SK-N-SH treated with all-trans-retinoic acid at 6 μM for 48 hours (cell line): ENCODE measurements around the gene CRP.

Experiments used
- ATAC-seq: fragments of 200-7000 bp; cut with Tn5 transposase; 3 replicates; pipeline ENCODE4 v1.9.1; 2020; ENCODE audit warnings: mild to moderate bottlenecking, moderate library complexity
- ARNTL ChIP-seq: fragments of 450-650 bp; formaldehyde crosslinking; IDR thresholded peaks from 2 replicates; pipeline ENCODE4 v1.5.0; 2020; ENCODE audit warnings: low read depth, mild to moderate bottlenecking, moderate library complexity, borderline replicate concordance
- BACH2 ChIP-seq: fragments of 250-450 bp; sonication (Bioruptor Pico); IDR thresholded peaks from 2 replicates; pipeline ENCODE4 v1.9.0; 2021; ENCODE audit warnings: mild to moderate bottlenecking, borderline replicate concordance
- ESRRG ChIP-seq: fragments of 250-450 bp; sonication (Bioruptor Pico); IDR thresholded peaks from 2 replicates; pipeline ENCODE4 v1.6.1; 2021; ENCODE audit warnings: mild to moderate bottlenecking
- GLIS3 ChIP-seq: fragments of 250-450 bp; sonication (Bioruptor Pico); IDR thresholded peaks from 2 replicates; pipeline ENCODE4 v1.5.0; 2020; ENCODE audit warnings: mild to moderate bottlenecking, moderate library complexity
- ISL1 ChIP-seq: fragments of 250-450 bp; sonication (Bioruptor Pico); IDR thresholded peaks from 2 replicates; pipeline ENCODE4 v2.1.2; 2022; ENCODE audit warnings: mild to moderate bottlenecking, moderate library complexity
- OSR1 ChIP-seq: fragments of 250-450 bp; sonication (Bioruptor Pico); IDR thresholded peaks from 2 replicates; pipeline ENCODE4 v1.8.0; 2022; ENCODE audit warnings: moderate library complexity, mild to moderate bottlenecking, inconsistent platforms
- PPARA ChIP-seq: fragments of 250-450 bp; sonication (Bioruptor Pico); IDR thresholded peaks from 2 replicates; pipeline ENCODE4 v1.5.0; 2020; ENCODE audit warnings: mild to moderate bottlenecking, borderline replicate concordance
- RARB ChIP-seq: fragments of 250-450 bp; sonication (Bioruptor Pico); IDR thresholded peaks from 2 replicates; pipeline ENCODE4 v1.8.0; 2021; ENCODE audit warnings: mild to moderate bottlenecking, moderate library complexity
- TOX ChIP-seq: fragments of 250-450 bp; sonication (Bioruptor Pico); IDR thresholded peaks from 2 replicates; pipeline ENCODE4 v1.8.0; 2021; ENCODE audit warnings: mild to moderate bottlenecking, moderate library complexity, borderline replicate concordance
- ZFP3 ChIP-seq: fragments of 250-450 bp; sonication (Bioruptor Pico); IDR thresholded peaks from 2 replicates; pipeline ENCODE4 v1.5.0; 2020; ENCODE audit warnings: mild to moderate bottlenecking, moderate library complexity
- ZFP30 ChIP-seq: fragments of 450-650 bp; formaldehyde crosslinking; IDR thresholded peaks from 2 replicates; pipeline ENCODE4 v1.5.0; 2022; ENCODE audit warnings: mild to moderate bottlenecking, moderate library complexity
- ZNF565 ChIP-seq: fragments of 450-650 bp; formaldehyde crosslinking; conservative IDR thresholded peaks from 2 replicates; pipeline ENCODE4 v1.5.0; 2020; ENCODE audit warnings: low read depth, mild to moderate bottlenecking, moderate library complexity
- ZNF70 ChIP-seq: fragments of 450-650 bp; formaldehyde crosslinking; IDR thresholded peaks from 2 replicates; pipeline ENCODE4 v1.5.0; 2020; ENCODE audit warnings: mild to moderate bottlenecking, moderate library complexity
- ZNF8 ChIP-seq: fragments of 450-650 bp; formaldehyde crosslinking; IDR thresholded peaks from 2 replicates; pipeline ENCODE4 v1.5.0; 2020; ENCODE audit warnings: mild to moderate bottlenecking, moderate library complexity
- TF ChIP-seq, protein P1 (sequence below): fragments of 250-450 bp; sonication (Bioruptor Pico); IDR thresholded peaks from 2 replicates; pipeline ENCODE4 v1.5.1; 2021; ENCODE audit warnings: mild to moderate bottlenecking, moderate library complexity
- TF ChIP-seq, protein P2 (sequence below): fragments of 250-450 bp; sonication (Bioruptor Pico); IDR thresholded peaks from 2 replicates; pipeline ENCODE4 v1.8.0; 2021; ENCODE audit warnings: low read depth, mild to moderate bottlenecking, moderate library complexity, borderline replicate concordance
- TF ChIP-seq, protein P3 (sequence below): fragments of 250-450 bp; sonication (Bioruptor Pico); IDR thresholded peaks from 2 replicates; pipeline ENCODE4 v1.8.0; 2020; ENCODE audit warnings: mild to moderate bottlenecking, moderate library complexity, borderline replicate concordance
- TF ChIP-seq, protein P4 (sequence below): fragments of 250-450 bp; sonication (Bioruptor Pico); IDR thresholded peaks from 2 replicates; pipeline ENCODE4 v1.5.0; 2020; ENCODE audit warnings: mild to moderate bottlenecking, moderate library complexity

Gene CRP

DNA sequence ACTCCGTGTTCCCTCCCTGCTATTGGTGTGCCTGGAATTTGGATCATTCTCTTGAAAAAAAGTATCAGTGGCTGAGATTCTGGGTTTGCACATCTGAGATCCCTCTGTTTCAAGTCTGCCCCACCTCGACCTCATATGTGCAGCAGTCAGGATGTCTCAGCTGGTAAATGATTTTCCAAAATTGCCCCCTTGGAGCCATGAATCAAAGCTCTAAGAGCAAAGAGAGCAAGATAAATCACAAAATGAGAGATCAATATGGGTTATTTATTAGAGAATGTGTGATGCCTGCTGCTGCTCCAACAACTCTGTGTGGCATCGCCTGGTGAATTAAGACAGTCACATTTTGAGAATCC, 8.5 kb downstream of the CRP start:
- TF ChIP-seq PPARA: no peak
- TF ChIP-seq, protein P1, sequence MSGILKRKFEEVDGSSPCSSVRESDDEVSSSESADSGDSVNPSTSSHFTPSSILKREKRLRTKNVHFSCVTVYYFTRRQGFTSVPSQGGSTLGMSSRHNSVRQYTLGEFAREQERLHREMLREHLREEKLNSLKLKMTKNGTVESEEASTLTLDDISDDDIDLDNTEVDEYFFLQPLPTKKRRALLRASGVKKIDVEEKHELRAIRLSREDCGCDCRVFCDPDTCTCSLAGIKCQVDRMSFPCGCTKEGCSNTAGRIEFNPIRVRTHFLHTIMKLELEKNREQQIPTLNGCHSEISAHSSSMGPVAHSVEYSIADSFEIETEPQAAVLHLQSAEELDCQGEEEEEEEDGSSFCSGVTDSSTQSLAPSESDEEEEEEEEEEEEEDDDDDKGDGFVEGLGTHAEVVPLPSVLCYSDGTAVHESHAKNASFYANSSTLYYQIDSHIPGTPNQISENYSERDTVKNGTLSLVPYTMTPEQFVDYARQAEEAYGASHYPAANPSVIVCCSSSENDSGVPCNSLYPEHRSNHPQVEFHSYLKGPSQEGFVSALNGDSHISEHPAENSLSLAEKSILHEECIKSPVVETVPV: no peak
- TF ChIP-seq ISL1: no peak
- no peak for TF ChIP-seq ZNF565 (CRISPR knock-in tag)
- TF ChIP-seq, protein P2, sequence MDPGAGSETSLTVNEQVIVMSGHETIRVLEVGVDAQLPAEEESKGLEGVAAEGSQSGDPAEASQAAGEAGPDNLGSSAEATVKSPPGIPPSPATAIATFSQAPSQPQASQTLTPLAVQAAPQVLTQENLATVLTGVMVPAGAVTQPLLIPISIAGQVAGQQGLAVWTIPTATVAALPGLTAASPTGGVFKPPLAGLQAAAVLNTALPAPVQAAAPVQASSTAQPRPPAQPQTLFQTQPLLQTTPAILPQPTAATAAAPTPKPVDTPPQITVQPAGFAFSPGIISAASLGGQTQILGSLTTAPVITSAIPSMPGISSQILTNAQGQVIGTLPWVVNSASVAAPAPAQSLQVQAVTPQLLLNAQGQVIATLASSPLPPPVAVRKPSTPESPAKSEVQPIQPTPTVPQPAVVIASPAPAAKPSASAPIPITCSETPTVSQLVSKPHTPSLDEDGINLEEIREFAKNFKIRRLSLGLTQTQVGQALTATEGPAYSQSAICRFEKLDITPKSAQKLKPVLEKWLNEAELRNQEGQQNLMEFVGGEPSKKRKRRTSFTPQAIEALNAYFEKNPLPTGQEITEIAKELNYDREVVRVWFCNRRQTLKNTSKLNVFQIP (CRISPR knock-in tag): no peak
- TF ChIP-seq ESRRG (CRISPR knock-in tag): no peak
- no peak for TF ChIP-seq TOX
- TF ChIP-seq, protein P3, sequence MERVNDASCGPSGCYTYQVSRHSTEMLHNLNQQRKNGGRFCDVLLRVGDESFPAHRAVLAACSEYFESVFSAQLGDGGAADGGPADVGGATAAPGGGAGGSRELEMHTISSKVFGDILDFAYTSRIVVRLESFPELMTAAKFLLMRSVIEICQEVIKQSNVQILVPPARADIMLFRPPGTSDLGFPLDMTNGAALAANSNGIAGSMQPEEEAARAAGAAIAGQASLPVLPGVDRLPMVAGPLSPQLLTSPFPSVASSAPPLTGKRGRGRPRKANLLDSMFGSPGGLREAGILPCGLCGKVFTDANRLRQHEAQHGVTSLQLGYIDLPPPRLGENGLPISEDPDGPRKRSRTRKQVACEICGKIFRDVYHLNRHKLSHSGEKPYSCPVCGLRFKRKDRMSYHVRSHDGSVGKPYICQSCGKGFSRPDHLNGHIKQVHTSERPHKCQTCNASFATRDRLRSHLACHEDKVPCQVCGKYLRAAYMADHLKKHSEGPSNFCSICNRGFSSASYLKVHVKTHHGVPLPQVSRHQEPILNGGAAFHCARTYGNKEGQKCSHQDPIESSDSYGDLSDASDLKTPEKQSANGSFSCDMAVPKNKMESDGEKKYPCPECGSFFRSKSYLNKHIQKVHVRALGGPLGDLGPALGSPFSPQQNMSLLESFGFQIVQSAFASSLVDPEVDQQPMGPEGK: no peak
- TF ChIP-seq ZNF70 (CRISPR knock-in tag): no peak
- TF ChIP-seq ZFP3 (CRISPR knock-in tag): no peak
- TF ChIP-seq ARNTL (CRISPR knock-in tag): no peak
- no peak for TF ChIP-seq BACH2
- TF ChIP-seq OSR1 (CRISPR knock-in tag): no peak
- ATAC-seq: no peak

DNA sequence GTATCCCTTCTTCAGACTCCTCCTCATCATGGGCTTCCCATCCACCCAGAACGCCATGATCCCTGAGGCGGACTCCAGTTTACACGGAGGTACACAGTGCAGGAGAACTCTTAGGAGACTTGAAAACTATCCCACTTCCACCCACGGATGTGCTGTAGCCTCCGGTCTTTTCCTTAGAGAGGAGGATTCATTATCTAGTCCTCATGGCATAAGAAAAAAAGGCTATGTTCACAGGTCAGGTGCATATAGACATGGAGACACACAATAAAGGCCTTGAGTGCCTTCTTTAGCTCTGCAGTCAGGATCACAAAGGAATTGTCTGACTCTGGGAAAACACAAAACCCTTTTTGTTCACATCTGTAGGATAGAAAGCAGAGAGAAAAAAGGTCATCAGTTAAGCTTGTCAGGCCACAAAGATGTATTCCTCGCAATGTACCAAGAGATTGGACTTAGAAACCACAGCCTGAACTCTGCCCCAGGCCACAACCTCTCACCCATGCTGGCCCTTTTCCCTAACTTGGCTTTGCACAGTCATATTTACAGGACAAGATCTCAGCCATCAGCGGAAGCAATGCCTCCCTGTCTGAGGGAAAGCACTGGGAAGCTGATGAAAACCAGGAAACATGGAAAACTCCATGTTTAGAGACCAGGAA, 9.0 kb downstream of the CRP start:
- no peak for ATAC-seq

DNA sequence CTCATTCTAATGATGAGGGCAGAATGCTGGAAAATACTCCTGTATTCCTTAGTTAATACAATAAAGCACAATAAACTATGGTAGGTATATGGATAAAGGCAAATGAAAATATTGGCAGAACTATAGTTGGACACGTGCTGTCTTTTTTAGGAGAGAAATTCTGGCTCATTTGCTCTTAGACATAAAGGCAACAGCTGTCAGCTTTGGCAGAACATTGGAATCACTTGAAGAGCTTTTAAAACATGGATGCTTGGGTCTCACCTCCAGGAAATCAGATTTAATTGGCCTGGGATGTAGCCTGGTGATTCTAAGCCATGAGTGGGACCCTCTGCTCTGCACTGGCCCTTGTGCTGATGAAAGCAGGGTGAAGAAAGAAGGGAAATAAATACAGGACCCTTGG, 9.9 kb downstream of the CRP start:
- TF ChIP-seq BACH2 (no peak), ZNF70 (CRISPR knock-in tag) (no peak), ZFP30 (CRISPR knock-in tag) (no peak), OSR1 (CRISPR knock-in tag) (no peak)
- TF ChIP-seq, protein P1: no peak
- TF ChIP-seq, protein P2 (CRISPR knock-in tag): no peak
- TF ChIP-seq, protein P4, sequence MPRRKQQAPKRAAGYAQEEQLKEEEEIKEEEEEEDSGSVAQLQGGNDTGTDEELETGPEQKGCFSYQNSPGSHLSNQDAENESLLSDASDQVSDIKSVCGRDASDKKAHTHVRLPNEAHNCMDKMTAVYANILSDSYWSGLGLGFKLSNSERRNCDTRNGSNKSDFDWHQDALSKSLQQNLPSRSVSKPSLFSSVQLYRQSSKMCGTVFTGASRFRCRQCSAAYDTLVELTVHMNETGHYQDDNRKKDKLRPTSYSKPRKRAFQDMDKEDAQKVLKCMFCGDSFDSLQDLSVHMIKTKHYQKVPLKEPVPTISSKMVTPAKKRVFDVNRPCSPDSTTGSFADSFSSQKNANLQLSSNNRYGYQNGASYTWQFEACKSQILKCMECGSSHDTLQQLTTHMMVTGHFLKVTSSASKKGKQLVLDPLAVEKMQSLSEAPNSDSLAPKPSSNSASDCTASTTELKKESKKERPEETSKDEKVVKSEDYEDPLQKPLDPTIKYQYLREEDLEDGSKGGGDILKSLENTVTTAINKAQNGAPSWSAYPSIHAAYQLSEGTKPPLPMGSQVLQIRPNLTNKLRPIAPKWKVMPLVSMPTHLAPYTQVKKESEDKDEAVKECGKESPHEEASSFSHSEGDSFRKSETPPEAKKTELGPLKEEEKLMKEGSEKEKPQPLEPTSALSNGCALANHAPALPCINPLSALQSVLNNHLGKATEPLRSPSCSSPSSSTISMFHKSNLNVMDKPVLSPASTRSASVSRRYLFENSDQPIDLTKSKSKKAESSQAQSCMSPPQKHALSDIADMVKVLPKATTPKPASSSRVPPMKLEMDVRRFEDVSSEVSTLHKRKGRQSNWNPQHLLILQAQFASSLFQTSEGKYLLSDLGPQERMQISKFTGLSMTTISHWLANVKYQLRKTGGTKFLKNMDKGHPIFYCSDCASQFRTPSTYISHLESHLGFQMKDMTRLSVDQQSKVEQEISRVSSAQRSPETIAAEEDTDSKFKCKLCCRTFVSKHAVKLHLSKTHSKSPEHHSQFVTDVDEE: no peak
- TF ChIP-seq, all 23 proteins: peak for 0
- ATAC-seq: no peak

More for the DNA sequence above, 9.0 kb downstream of the CRP start:
- TF ChIP-seq ARNTL (CRISPR knock-in tag) (no peak), GLIS3 (no peak), ZNF8 (no peak), ZNF70 (CRISPR knock-in tag) (no peak), BACH2 (no peak), ZFP3 (CRISPR knock-in tag) (no peak), TOX (no peak), RARB (CRISPR knock-in tag) (no peak), ZFP30 (CRISPR knock-in tag) (no peak)
- TF ChIP-seq, protein P3: no peak
- TF ChIP-seq, protein P1: no peak
